GM19438 (cell line): ENCODE results near the gene RPAP2.
"Not testable (repeated sequence)": the region's sequence is repeated elsewhere in the genome, so short reads cannot be mapped to it uniquely, and the experiment has no call there.

ENCODE experiments used
- ATAC-seq: cut with Tn5 transposase; IDR thresholded peaks from one replicate; pipeline ENCODE4 v1.9.1; 2021; ENCODE audit warnings: low read depth; ENCODE audit not compliant: unreplicated experiment

RPAP2 gene

GRCh38 chr1:92317836-92318493 lies 19.1 kb downstream of the RPAP2 start:
- ATAC-seq = no peak

GRCh38 chr1:92323473-92324453 lies 24.9 kb downstream of the RPAP2 start:
- no peak for ATAC-seq

DNA sequence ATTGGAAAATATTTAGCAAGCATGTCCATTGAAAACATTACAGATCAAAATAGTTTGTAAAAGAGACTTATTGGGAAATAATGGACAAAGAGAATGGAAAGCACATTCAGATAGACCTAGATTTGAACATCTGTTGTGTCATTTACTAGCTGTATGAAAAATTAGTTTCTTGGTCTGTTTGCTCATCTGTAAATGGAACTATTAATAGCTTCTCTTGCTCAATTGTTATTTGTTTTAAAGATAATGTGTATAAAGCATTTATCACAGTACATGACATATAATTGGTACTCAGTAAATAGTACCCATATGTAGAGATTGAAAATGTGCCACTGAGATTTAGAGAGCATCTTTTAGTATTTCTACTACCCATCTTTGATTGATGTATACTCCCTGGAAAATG lies 25.9 kb downstream of the RPAP2 start:
- no peak for ATAC-seq

- ATAC-seq = no peak
Measured at GRCh38 chr1:92326681-92327080, 27.8 kb downstream of the RPAP2 start.

- ATAC-seq = no peak
Measured at GRCh38 chr1:92327794-92328193, 28.9 kb downstream of the RPAP2 start.

- no peak for ATAC-seq
Measured at GRCh38 chr1:92329347-92330129, 30.7 kb downstream of the RPAP2 start.

DNA sequence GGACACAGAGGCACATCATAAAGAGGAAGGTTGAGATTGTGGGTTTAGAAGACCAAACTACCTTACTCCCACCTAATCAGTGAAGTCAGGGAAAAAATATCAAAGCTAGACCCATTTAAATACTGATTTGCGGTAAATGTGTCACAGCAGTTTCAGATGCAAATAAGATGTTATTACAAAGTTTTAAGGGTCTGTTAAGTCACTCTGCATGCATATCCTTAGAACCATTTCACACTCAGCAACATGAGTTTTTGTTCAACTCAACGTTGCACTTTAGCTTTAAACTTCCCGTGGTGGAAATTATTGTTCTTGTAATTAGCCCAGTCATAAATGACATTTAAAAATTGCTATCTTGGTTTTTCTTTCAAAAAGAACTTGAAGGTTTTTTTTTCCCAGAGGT lies 34.8 kb downstream of the RPAP2 start:
- ATAC-seq = no peak

- ATAC-seq = no peak
Measured at GRCh38 chr1:92340154-92340553, 41.3 kb downstream of the RPAP2 start.

DNA sequence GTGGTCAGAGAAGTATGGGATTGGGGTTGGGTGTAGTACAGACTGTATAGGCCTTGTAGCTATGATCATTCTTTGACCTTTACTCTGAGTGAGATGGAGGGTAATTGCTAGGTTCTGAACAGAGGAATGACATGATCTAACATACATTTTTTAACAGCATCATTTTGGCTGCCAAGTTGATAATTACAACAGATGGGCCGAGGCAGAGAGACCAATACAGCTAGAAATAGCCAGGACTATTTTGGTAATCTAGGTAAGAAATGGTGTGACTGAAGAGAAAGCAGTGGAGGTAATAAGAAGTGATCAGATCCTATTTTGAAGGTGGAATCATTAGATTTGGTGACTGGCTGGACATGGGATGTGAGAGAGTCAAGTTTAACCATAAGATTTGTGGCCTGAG lies 43.5 kb downstream of the RPAP2 start:
- ATAC-seq = no peak

- no peak for ATAC-seq
Measured at GRCh38 chr1:92343061-92343460, 44.2 kb downstream of the RPAP2 start.

DNA sequence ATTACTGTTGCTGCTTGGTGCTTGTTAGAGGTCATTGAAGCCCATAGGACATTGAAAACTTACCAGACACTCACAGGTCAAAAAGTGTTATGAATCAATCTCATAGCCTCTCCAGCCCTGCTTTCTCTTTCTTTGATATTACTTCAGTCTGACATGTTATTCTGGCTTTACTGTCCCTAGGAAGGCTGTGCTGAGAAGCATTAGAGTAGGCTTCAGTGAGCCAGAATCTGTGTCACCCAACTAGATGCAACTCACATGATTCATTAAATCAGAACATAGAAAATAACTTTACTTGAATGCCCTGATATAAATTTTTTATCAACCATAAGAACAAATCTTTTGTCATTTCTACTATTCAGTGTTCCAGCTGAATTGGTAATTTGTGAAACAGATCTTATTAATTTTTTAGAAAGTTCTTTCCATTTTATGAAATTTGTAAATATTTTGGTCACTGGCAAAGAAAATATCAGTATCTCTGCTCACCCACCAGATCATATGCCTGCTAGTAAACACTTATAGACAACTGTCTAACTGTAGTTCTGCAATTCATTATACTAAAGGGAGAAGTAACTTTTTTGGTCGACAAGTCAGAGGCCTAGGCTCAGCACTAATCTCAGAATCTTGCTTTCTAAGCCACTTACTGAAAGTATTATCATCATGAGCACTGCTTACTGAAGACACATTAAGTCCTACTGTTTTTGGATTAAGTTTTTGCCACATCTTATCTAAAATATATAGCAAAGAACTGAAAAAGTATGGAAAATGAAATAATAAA lies 48.2 kb downstream of the RPAP2 start:
- ATAC-seq = no peak

DNA sequence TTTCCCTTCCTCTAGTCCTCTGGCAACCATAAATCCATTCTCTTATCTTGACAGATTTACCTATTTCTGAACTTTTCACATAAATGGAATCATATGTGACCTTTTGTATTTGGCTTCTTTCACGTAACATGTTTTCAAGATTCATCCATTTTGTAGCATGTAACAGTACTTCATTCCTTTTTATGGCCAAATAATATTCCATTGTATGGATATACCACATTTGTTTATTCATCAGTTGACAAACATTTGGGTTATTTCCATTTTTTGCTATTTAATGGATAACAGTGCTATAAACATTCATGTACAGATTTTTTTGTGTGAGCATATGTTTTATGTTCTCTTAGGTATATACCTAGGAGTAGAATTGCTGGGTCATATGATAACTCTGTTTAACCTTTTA lies 54.0 kb downstream of the RPAP2 start:
- no peak for ATAC-seq

DNA sequence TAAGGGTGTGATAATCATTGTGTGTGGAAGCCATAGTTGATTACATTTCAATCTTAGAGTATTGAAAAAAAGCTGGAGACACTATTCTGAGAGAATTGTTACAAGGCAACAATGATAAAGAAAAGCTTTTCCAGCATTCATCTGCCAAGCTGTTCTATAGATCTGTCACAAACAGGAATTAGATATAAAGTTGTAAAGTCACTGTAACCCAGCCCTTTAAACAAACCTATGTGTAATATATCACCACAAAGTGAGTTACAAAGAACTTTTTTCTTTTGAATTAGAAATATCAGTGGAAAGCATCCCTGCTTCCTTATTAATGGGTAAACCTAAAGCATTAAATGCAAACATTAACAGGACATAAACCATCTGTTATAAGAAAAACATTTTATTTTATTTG lies 55.4 kb downstream of the RPAP2 start:
- no peak for ATAC-seq

DNA sequence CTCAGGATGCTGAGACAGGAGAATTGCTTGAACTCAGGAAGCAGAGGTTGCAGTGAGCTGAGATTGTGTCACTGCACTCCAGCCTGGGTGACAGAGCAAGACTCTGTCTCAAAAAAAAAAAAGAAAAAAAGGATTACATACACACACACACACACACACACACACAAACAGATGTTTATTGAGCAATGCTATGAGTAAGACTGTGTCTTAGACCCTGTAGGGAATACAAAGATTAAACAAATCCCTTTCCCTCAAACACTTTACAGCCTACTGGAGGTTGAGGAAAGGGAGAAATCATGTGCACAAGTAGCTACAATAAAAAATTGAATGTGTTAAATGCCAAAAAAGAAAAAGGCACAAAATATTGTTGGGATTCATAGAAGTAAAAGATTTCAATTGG lies 58.1 kb downstream of the RPAP2 start:
- ATAC-seq = no peak

- not testable (repeated sequence) for ATAC-seq
Measured at GRCh38 chr1:92359382-92359781, 60.5 kb downstream of the RPAP2 start.

GRCh38 chr1:92359986-92360385 lies 61.1 kb downstream of the RPAP2 start:
- ATAC-seq = no peak

DNA sequence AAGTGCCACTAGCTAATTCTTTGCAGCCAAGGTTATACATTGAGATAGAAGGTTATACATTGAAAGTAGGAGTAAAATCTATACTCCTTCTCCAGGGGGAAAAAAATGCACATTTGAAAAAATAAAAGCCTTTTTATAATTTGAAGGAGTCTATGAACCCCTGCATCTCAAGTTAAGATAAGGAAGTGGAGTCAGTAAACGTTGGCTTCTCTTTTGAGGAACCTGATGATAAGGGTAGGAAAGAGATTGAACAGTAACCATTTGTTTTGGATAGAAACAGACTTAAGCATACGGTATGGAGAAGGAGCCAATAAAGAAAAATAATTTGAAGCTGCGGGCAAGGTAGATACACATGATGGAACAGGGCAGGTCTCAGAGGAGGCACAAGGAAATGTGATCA lies 64.1 kb downstream of the RPAP2 start:
- no peak for ATAC-seq

DNA sequence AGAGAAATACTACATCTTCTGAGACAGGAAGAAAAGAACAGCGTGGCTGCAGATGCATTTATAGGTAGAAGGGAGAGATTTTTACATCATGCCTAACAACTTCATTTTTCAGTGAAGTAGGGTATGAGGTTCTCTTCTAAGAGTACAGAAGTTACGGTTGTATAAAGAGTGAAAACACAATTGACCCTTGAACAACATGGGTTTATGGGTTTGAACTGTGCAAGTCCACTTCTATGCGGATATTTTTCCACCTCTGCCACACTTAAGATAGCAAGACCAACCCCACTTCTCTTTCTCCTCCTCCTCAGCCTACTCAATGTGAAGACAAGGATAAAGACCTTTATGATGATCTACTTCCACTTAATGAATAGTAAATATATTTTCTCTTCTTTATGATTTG lies 64.5 kb downstream of the RPAP2 start:
- no peak for ATAC-seq

- ATAC-seq = no peak
Measured at GRCh38 chr1:92365378-92366039, 66.7 kb downstream of the RPAP2 start.

- ATAC-seq = no peak
Measured at GRCh38 chr1:92366040-92366395, 67.2 kb downstream of the RPAP2 start.
